ENCODE measurements around the gene PPM1H. TPM values are rescaled to one million over a fixed set of nuclear protein-coding genes. Genes with fewer than 3 reads are reported as not detected.

Gene PPM1H
- total RNA-seq, 1 experiment from 2014 or later, result 1.1 TPM

GRCh38 chr12:62873116-62873825 lies 61.7 kb downstream of the PPM1H start:
- no peak for DNase-seq (ENCODE audit: low read depth)

GRCh38 chr12:62868820-62869219 lies 66.1 kb downstream of the PPM1H start:
- no peak for DNase-seq (ENCODE audit: low read depth)

GRCh38 chr12:62866451-62867082 lies 68.4 kb downstream of the PPM1H start:
- DNase-seq (ENCODE audit: low read depth), result peak; percentile 4

GRCh38 chr12:62865937-62866336 lies 69.0 kb downstream of the PPM1H start:
- no peak for DNase-seq (ENCODE audit: low read depth)

DNA sequence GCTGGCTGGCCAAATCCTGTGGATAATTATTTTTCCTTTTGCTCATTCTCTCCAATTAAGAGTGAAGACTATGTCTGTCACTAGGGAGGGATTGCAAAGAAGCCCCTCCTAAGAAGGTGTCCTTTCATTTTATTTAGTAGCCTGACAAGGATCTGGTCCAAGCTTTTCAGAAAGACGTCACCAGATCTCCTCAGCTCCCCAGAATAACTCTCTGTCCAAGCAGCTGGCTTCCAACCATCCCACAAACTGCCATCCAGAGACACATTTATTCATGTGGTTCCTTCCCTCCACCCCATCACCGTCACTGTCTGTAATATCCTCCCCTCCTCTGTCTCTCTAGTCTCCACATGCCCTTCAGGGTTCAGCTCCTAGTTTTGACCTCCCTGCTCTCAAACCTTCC lies 69.9 kb downstream of the PPM1H start:
- DNase-seq (ENCODE audit: low read depth), result no peak

- DNase-seq (ENCODE audit: low read depth), result peak; percentile 3
Observed at GRCh38 chr12:62862259-62862881, 72.6 kb downstream of the PPM1H start.

DNA sequence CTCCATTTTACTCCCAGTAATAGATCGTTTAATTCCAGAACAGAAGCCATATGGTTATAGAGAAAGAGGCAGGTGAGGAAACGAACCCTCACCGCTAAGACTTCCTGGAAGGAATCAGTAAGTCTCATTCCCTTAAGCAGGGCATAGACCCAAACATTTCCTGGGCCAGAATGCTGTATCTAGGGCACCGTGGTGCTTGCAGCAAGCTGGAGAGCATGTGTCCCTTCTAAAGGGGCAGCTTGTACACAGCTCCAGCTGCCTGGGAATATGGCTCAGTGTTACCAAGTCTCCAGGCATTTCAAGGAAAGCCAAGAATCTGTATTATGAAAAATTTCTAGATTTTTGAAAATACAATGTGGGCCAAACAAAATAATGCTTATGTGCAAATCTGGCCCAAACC lies 73.4 kb downstream of the PPM1H start:
- no peak for DNase-seq (ENCODE audit: low read depth)

GRCh38 chr12:62860501-62861411 lies 74.2 kb downstream of the PPM1H start:
- DNase-seq (ENCODE audit: low read depth), result no peak

DNA sequence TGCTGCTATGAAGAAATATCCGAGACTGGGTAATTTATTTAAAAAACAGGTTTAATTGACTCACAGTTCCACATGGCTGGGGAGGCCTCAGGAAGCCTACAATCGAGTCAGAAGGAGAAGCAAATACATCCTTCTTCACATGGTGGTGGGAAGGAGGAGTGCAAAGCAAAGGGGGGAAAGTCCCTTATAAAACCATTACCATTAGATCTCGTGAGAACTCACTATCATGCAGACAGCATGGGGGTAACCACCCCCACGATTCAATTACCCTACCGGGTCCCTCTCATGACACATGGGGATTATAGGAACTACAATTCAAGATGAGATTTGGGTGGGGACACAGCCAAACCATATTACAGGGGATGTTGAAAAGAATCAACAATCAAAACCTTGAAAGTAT lies 74.9 kb downstream of the PPM1H start:
- no peak for DNase-seq (ENCODE audit: low read depth)

DNA sequence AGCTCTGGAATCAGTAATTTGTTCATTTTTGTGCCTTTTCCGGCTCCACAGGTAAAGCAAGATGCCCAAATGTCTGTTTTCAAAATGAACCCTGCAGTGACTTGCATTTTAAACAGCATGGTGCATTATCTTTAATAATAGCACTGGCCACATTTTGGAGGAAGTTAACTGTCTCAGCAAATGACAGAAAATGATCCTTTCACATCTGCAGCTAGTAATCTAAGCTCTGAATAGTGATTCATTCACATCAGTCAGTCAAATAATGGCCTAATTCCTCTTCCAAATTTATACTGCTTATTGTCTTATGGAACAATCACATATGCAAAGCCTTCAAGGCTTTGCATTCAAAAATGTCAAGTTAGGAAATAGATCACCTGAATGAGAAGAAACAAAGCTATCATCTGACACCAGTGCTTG lies 75.6 kb downstream of the PPM1H start:
- no peak for DNase-seq (ENCODE audit: low read depth)

DNA sequence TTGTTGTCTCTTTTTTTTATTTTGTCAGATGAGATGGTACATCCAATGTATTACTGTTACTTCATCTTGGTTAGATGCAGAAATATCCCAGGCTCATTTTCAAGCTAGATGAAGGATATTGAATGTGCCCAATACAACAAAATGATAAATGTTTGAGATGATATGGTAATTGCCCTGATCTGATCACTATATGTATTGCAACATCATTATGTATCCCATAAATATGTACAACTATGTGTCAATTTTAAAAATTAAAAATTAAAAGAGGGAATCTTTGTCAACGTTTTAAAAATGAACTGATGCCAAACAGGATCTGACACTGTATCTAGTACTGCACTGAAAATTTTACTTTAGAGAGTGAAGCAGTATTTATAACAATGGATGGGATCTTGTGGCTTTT lies 78.5 kb downstream of the PPM1H start:
- DNase-seq (ENCODE audit: low read depth), result no peak

DNA sequence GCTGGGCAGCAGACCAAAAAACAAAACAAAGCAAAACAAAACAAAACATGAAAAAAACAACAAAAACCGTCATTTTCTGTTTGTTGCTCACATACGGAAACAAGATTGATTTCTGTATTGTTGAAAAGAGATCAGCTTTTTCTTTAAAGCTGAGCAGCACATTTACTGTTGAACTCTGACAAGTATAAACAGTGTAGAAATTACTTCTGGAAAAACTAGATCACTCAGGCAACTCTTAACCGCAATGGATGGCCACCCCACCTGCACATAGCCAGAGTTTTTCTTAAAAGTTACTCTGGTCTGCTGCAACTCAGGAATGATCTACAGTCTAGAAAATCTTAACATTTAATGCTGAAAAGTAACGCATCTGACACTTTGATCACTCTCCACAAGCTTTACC lies 80.9 kb downstream of the PPM1H start:
- no peak for DNase-seq (ENCODE audit: low read depth)

DNA sequence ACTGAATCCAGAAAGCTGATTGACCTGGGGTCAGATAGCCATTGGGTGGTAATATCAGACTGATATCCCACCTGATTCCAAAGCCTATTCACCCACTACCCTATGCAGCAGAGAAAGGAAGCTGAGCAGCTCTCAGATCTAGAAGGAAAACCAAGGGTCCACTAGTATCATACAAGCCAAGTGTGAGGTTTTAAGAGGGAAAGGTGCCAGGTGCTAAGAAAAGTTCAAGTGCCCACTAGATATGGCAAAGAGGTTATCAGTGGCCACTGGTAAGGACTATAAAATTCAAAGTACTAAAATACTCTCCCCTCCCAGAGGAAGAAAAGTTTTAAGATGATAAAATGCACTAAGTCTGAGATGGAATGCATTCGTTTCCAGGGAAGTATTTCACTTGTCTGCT lies 85.6 kb downstream of the PPM1H start:
- DNase-seq (ENCODE audit: low read depth), result no peak

DNA sequence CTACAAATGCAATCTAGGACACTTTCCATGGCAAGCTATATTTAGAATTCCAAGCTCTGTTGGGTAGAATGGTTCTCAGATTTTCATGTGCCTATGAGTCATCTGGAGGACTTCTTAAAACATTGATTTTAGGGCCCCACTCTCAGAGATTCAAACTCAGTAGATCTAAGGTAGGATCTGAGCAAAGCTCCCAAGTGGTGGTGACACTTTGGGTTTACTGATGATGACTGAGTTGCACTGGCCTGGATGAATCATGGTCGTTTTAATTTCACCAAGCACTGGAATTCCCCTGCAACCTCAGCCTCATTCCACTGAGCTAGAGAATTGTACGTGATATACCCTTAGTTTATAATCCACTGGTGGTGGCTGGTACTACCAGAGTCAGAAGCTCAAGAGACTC lies 86.5 kb downstream of the PPM1H start:
- peak; percentile 71 for DNase-seq (ENCODE audit: low read depth)

- no peak for DNase-seq (ENCODE audit: low read depth)
Observed at GRCh38 chr12:62847709-62848108, 87.2 kb downstream of the PPM1H start.

- no peak for DNase-seq (ENCODE audit: low read depth)
Observed at GRCh38 chr12:62846491-62846890, 88.5 kb downstream of the PPM1H start.

DNA sequence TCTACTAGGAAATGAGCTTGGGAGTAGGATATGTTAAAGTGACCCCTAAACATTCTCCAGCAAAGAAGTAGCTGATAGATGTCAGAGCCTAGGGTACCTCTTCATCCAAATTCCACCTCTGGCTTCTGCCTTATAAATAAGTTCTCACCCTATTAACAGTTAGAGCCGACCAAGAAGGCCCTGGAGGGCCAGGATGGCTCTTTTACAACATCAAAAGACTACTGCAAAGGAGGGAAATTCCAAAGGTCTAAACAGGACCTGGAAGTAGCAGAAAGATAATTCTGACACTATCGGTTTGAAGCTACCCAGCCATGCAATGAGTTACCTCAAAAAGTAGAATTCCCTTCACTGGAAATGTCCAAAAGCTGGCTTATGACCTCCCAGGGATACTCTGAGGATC lies 90.0 kb downstream of the PPM1H start:
- DNase-seq (ENCODE audit: low read depth), result no peak

DNA sequence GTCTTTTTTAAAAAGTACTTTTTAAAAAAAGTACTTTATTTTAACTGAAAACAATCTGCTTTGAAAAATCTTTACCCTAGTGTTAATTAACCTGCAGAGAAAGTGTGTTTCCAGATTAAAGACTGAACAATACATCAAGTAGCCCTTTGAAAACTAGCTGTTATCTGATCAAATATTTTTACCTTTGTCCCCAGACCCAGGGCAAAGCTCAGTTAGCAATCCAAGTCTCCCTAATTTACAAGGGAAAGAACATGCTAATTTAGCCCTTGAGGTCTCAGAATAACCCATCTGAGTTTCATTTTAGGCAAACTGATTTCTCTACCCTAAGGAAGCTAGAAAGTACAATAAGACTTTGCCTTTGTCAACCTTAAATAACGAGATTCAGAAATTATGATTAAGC lies 91.2 kb downstream of the PPM1H start:
- DNase-seq (ENCODE audit: low read depth), result no peak

DNA sequence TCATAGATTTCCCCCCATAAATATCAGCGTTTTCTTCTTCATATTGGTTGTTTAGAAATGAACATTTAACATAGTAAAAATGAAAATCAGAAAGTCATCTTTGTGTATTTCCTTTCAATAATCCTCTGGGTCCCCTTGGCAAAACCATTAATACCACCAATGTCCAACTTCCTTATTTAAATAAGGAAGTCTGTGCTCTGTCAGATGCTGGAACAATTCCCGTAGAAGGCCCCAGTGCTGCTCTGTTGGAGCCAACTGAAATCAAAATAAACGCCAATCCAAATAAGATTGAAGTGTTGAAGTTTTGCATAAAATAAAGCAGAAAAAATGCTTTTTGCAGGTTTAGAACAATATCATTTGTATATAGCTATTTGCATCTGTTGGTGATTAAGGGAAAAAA lies 93.1 kb downstream of the PPM1H start:
- DNase-seq (ENCODE audit: low read depth), result no peak

- no peak for DNase-seq (ENCODE audit: low read depth)
Observed at GRCh38 chr12:62840806-62841205, 94.1 kb downstream of the PPM1H start.

DNA sequence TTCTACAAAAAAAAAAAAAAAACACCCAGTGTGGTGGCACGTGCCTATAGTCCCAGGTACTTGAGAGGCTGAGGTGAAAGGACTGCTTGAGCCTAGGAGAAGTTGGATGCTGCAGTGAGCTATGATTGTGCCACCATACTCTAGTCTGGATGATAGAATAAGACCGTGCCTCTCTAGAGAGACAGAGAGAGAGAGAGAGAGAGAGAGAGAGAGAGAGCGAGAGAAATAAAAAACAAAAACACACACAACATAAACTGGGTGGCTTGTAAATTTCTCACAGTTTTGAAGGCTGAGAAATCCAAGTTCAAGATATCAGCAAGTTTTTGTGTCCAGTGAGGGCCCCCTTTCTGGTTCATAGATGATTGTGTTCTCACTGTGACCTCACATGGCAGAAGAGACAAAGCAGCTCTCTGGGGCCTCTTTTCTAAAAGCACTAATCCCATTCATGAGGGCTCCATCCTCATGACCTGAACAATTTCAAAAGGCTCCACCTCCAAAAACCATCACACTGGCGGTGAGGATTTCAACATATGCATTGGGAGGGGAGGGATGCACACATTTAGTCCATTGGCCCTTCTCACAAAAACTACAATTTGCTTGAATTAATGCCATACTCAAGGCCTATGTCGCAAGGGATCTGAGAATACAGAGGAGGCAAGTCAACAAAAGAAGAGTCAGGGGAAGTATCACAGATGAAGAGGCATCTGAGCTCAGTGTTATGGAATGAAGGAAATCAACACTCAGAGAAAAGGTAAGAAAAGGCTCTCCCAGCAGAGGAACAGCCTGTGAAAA lies 94.9 kb downstream of the PPM1H start:
- no peak for DNase-seq (ENCODE audit: low read depth)

Data from RPMI7951 (cell line).